GM18858 (cell line): Measurements from ENCODE around the gene AFP.
A peak's percentile ranks its signal among the peaks of the same experiment; 100 is the strongest.

Experiments
- ATAC-seq: cut with Tn5 transposase; IDR thresholded peaks from one replicate; pipeline ENCODE4 v1.9.1; 2021; ENCODE audit not compliant: unreplicated experiment

Gene AFP

DNA sequence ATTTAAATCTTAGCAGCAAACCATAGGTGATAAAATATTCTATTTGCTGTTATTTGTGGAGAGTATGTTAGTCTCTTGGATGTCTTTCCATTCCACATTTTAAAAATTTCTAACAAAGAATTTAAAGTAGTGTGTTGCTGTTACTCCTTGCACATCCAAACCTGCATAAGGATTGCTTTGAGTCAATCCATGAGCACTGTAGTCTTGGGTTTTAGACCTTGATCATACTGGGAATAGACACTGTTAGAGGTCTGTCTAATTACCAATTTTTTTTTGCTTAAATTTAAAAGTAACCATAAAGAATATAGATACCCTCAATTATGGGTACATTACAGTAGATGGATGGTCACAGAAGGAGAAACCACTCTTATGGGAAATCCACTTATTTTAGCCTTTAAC, 1.5 kb downstream of the AFP start:
- no peak for ATAC-seq

DNA sequence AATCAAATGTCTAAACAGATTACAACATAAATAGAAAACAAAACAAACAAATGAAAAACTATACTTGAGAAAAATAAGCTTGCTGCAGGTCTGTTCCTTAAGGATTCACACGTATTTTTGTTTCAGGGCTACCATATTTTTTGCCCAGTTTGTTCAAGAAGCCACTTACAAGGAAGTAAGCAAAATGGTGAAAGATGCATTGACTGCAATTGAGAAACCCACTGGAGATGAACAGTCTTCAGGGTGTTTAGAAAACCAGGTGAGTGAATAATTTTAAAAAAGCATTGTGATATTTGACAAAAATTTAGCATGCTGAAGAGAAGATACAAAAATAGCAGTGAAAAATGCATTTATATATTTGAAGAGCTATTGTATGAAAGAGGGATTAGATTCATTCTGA, 2.0 kb downstream of the AFP start:
- no peak for ATAC-seq

- ATAC-seq: no peak
These were observed 2.7 kb downstream of the AFP start for GRCh38 chr4:73438582-73439215.

- no peak for ATAC-seq
These were observed 3.4 kb downstream of the AFP start for GRCh38 chr4:73439445-73439844.

DNA sequence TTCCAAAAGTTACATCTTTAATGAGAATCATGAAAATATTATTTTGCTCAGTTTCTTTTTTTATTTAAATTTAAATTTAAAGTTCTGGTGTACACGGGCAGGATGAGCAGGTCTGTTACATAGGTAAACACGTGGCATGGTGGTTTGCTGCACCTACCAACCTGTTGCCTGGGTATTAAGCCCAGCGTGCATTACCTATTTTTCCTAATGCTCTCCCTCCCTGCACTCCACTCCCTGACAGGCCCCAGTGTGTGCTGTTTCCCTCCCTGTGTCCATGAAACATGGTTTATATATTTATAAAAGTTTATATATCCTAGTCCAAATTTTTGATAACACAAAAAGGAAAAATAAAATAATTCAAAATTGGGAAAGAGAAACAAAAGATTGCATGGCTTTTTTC, 4.0 kb downstream of the AFP start:
- ATAC-seq: no peak

GRCh38 chr4:73440653-73441052, 4.6 kb downstream of the AFP start:
- no peak for ATAC-seq

DNA sequence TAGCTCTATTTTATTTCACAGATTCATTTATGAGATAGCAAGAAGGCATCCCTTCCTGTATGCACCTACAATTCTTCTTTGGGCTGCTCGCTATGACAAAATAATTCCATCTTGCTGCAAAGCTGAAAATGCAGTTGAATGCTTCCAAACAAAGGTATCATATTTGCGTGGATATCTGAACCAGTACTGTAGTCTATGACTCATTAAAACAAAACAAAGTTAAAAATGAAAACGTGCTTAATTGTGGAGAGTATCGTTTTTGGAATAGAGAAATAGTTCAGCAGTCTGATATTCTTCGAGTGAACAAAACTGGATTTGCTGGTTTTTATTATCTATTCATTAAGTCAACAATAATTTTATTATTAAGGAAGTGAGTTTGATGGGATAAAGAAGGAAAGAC, 6.3 kb downstream of the AFP start:
- ATAC-seq: no peak

DNA sequence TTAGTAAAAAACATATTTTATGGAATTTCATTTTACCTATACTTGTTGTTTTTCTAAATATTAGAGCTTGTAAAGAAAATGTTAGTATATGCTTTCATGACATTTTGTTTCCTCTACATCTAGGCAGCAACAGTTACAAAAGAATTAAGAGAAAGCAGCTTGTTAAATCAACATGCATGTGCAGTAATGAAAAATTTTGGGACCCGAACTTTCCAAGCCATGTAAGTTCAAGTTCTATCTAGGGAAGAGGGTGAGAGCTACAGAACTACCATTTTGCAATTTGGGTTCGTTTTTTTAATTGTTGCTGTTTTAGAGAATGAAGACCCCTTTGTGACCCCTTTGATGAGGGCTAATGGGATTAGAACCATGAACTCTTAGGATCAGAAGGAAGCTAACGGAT, 7.2 kb downstream of the AFP start:
- no peak for ATAC-seq

GRCh38 chr4:73445383-73446335, 9.6 kb downstream of the AFP start:
- no peak for ATAC-seq

DNA sequence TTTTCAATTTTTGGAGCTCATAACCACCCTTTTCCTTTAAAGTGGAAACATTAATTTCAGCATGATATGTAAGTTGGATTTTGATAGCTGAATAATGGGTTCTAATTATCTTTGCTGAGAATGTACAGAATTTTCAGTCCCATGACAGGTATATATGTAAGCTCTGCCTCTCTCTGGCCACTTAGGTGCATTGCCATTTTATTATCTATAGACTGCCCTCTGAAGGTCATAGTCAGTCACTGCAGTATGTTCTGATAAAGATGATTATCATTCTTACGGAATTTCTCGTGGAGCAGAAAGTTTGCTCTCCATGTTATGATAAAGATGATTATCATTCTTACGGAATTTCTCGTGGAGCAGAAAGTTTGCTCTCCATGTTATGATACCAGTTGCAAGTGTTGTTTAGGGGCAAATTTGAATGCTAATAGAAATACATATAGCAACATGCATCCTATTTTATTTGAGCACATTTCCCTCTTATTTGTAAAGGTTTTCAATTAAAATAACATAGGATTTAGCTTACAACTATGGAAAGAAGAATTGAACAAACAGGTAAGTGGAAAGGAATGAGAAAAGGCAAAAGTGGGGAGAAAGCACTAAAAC, 10.4 kb downstream of the AFP start:
- peak; percentile 98 for ATAC-seq

DNA sequence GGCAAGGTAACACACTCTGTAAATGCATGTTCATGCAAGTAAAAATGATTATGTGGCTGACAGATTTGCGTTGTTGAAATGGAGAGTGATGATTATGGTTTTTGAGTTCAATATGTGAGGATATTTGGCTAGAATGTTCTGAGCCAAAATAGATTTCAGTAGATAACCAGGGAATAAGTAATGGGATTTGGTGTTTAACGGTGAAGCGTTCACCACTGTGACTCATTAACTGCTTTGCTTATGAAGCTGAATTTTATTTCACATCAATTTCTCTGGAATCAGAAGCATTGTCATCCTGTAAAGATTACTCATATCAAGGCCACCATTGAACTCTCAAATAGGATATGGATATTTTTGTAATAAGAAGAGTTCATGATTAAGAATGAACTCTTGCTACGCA, 11.7 kb downstream of the AFP start:
- no peak for ATAC-seq

DNA sequence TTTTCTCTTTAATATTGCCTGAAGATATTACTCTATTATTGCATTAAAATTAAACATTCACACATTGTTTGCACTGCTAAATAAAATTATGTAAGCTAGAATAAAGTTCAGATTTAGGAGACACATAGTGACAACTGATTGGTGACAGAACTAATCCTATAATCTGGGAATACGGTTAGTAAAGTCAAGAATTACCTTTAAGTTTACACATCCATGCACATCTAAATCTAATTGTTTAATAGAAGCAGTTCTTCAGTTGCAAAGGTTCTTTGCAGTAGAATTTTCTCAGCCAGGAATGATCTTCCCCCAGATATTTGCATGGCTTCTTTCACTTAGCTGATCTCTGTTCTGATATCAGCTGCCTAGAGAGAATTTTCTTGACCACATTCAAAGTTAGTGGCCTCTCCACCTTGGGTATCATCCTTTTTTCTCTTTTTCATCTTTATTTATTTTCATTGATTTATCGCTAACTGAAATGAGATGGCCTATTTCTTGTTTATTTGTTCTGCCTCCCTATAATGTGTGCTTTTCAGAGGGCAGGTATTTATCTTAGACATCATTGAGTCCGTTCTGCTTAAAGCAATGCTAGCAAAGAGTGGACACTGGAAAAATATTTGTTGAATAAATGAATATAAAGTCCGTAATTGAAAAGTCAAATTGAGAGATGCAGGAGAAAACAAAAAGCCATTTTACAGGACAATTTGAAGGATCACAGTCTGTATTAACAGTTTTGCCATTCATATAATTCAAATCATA, 12.6 kb downstream of the AFP start:
- ATAC-seq: no peak

- no peak for ATAC-seq
These were observed 14.5 kb downstream of the AFP start for GRCh38 chr4:73450398-73451004.

DNA sequence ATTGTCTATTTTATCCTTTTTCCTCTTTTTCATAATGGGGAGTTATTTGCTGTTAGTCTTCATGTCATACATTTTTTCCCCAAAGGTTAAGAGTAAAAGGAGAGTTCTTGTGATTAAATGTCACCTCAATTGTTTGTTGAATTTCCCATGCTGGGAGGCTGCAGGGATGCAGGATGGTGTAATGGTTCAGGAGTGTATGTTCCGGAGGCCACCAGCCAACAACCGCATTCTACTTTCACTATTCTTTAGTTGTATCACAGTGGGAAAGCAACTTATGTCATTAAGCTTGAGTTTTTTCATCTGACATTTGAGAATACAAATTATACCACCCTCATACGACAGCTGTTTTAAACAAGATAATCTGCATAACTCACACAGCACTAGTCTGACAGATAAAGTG, 15.4 kb downstream of the AFP start:
- ATAC-seq: no peak

DNA sequence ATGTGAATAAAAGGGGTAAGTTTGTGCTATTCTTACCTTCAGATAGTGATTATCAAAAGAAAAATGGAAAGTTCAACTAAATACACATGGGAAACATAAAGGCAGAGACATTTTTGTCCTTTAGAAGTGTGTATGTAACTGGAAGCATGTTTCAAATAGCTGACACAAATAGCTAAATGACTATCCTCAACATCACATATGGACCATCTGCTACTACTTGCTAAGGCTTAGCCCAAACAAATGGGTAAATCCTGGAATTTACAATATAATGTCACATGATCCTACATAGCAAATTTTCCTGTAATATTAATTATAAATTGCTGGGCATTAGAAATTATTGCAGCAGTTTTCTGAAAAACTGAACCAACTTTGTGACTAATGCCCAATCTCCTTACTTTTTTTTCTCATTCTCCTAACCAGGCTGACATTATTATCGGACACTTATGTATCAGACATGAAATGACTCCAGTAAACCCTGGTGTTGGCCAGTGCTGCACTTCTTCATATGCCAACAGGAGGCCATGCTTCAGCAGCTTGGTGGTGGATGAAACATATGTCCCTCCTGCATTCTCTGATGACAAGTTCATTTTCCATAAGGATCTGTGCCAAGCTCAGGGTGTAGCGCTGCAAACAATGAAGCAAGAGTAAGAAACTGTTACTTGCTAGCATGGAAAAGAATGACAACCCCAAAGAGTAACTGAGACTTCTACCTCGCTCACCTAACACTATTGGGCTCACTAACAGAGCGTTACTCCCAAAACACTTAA, 16.1 kb downstream of the AFP start:
- ATAC-seq: no peak

- no peak for ATAC-seq
These were observed 17.1 kb downstream of the AFP start for GRCh38 chr4:73452953-73453700.

- ATAC-seq: no peak
These were observed 17.6 kb downstream of the AFP start for GRCh38 chr4:73453701-73454005.

- no peak for ATAC-seq
These were observed 18.9 kb downstream of the AFP start for GRCh38 chr4:73454920-73455319.

DNA sequence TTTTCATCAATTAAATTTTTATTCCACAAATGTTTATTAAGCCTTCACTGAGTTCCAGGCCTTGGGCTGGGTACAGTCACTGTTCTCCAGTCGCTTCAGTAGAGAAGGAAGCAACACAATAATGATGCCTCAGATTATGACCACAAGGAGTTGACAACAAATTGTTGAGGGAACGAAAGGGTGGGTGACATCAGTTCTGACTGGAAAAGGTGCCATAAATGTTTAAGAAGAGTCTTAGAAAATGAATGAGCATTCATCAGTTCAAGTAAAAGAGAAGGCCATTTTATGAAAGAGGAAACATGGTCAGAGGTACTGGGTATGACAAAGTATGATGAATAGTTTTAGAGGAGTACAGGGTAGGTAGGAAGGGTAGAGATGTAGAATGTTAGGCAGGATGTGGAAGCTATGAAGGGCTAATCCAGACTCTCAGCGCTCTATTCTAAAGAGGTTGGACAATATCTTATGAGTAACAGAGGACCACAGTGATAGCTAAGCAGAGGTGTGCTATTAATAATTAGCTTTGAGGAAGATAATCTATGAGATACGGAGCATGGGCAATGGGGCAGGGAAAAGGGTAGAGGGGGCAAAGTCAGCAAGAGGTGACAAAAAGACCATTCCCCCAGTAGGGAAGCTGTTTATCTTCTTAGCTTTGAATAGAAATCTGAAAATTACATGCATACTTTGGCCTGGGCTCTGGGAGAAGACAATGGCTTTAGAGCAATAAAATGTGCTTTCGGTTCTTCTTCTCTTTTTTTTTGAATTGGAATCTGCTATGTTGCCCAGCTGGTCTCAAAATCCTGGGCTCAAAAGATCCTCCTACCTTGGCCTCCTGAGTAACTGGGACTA, 20.4 kb downstream of the AFP start:
- no peak for ATAC-seq
